Spinal cord (tissue), 10 donors: ENCODE measurements around the gene KIF22. TPM values are rescaled to one million over a fixed set of nuclear protein-coding genes. Genes with fewer than 3 reads are reported as not detected.
"Not testable (repeated sequence)": the region's sequence is repeated elsewhere in the genome, so short reads cannot be mapped to it uniquely, and the experiment has no call there.

Experiments used
- DNase-seq, 6 donors: peaks; one replicate each; pipeline versions ENCODE4 v3.0.0 to v3.0.0-alpha.2; 2013 to 2015; ENCODE audit warnings: low spot score in 6 of 6, low read depth in 4 of 6
- H3K27ac ChIP-seq: one replicate; pipeline ENCODE4 v1.5.1; 2013; ENCODE audit warnings: low read depth, low read length, control low read depth
- H3K27me3 ChIP-seq: one replicate; pipeline ENCODE4 v1.6.1; 2013; ENCODE audit warnings: low read length; ENCODE audit not compliant: control insufficient read depth, insufficient read depth
- H3K36me3 ChIP-seq: one replicate; pipeline ENCODE4 v1.6.1; 2013; ENCODE audit warnings: low read length; ENCODE audit not compliant: control insufficient read depth, insufficient read depth
- H3K4me1 ChIP-seq: one replicate; pipeline ENCODE4 v1.6.1; 2013; ENCODE audit warnings: low read length; ENCODE audit not compliant: control insufficient read depth, insufficient read depth
- H3K4me3 ChIP-seq: one replicate; pipeline ENCODE4 v1.5.1; 2013; ENCODE audit warnings: low read depth, low read length, control low read depth
- H3K9me3 ChIP-seq: one replicate; pipeline ENCODE4 v1.6.1; 2013; ENCODE audit warnings: low read length; ENCODE audit not compliant: control insufficient read depth, insufficient read depth
- whole genome bisulfite sequencing: methylation state at CpG from one replicate; pipeline ENCODE4 v1.1.5; 2013; ENCODE audit warnings: missing lambda C conversion rate; ENCODE audit not compliant: insufficient coverage; 5-methylcytosine and 5-hydroxymethylcytosine counted together
- polyA plus RNA-seq, 2 donors: library from polyadenylated mRNA; unstranded; fragments of 120-200 nt; gene quantifications; one replicate each; pipeline ENCODE4 v1.2.1, GENCODE V29; 2013; ENCODE audit not compliant: insufficient read length in 2 of 2
- total RNA-seq, 2 donors: library from RNA; depleted of rRNA in 1 of 2; stranded (reverse); fragments of 120-200 nt in 1 of 2; fragments of >200 nt in 1 of 2; gene quantifications; one replicate each; pipeline versions ENCODE4 v1.2.3 to v1.2.4, GENCODE V29; 2013 to 2014
- donor health status: healthy.

The KIF22 gene
- total and polyA plus RNA-seq, 4 donors: 30.2 to 56.4 (median 49.5) TPM

GRCh38 chr16:29765167-29766032 is 25.2 kb upstream of the KIF22 start:
- no peak for DNase-seq
- no peaks in the 10 kb centered on the region for H3K9me3 ChIP-seq
- WGBS: 69% methylated on average over 9 of the region's 15 CpGs

GRCh38 chr16:29766571-29766970 is 24.0 kb upstream of the KIF22 start:
- H3K27me3 ChIP-seq: no peaks in the 10 kb centered on the region
- no peaks in the 10 kb centered on the region for H3K9me3 ChIP-seq
- H3K36me3 ChIP-seq: no peaks in the 10 kb centered on the region
- no CpG with 5 or more reads among the region's 3 CpGs for WGBS
- no peak overlapping the region for H3K27ac ChIP-seq
- DNase-seq: no peak
- no peaks in the 10 kb centered on the region for H3K4me1 ChIP-seq
- H3K4me3 ChIP-seq: no peak overlapping the region

More at GRCh38 chr16:29765167-29766032, 25.2 kb upstream of the KIF22 start:
- Histone ChIP-seq H3K27ac (no peak overlapping the region), H3K4me1 (no peaks in the 10 kb centered on the region), H3K4me3 (no peak overlapping the region), H3K36me3 (no peaks in the 10 kb centered on the region), H3K27me3 (no peaks in the 10 kb centered on the region)

- H3K27me3 ChIP-seq: no peaks in the 10 kb centered on the region
- H3K4me1 ChIP-seq: no peaks in the 10 kb centered on the region
- H3K4me3 ChIP-seq: no peak overlapping the region
- no peak for DNase-seq
- WGBS: 100% methylated on average over 1 of the region's 3 CpGs
- no peaks in the 10 kb centered on the region for H3K36me3 ChIP-seq
- no peaks in the 10 kb centered on the region for H3K9me3 ChIP-seq
- no peak overlapping the region for H3K27ac ChIP-seq
These were observed 23.5 kb upstream of the KIF22 start for GRCh38 chr16:29767062-29767461.

GRCh38 chr16:29769507-29769906 is 21.0 kb upstream of the KIF22 start:
- H3K36me3 ChIP-seq: no peaks in the 10 kb centered on the region
- H3K4me1 ChIP-seq: no peaks in the 10 kb centered on the region
- H3K27ac ChIP-seq: no peak overlapping the region
- H3K27me3 ChIP-seq: no peaks in the 10 kb centered on the region
- H3K9me3 ChIP-seq: no peaks in the 10 kb centered on the region
- WGBS: 86% methylated on average over 2 of the region's 2 CpGs
- H3K4me3 ChIP-seq: no peak overlapping the region
- DNase-seq: no peak

- Histone ChIP-seq H3K4me3 (no peak overlapping the region), H3K27me3 (no peaks in the 10 kb centered on the region), H3K36me3 (no peaks in the 10 kb centered on the region), H3K9me3 (no peaks in the 10 kb centered on the region), H3K4me1 (no peaks in the 10 kb centered on the region), H3K27ac (no peak overlapping the region)
- DNase-seq: no peak
- WGBS: no CpG with 5 or more reads among the region's 7 CpGs
These were observed 20.2 kb upstream of the KIF22 start for GRCh38 chr16:29770250-29770929.

- not testable (repeated sequence) for H3K4me3 ChIP-seq, H3K27me3 ChIP-seq, H3K9me3 ChIP-seq, H3K36me3 ChIP-seq, H3K27ac ChIP-seq, DNase-seq, H3K4me1 ChIP-seq
- 72% methylated on average over 2 of the region's 7 CpGs for WGBS
These were observed 18.2 kb upstream of the KIF22 start for GRCh38 chr16:29772330-29772729.

- no peaks in the 10 kb centered on the region for H3K36me3 ChIP-seq
- WGBS: 74% methylated on average over 3 of the region's 5 CpGs
- no peak for DNase-seq
- H3K27me3 ChIP-seq: no peaks in the 10 kb centered on the region
- no peaks in the 10 kb centered on the region for H3K9me3 ChIP-seq
- no peak overlapping the region for H3K27ac ChIP-seq
- no peak overlapping the region for H3K4me3 ChIP-seq
- H3K4me1 ChIP-seq: no peaks in the 10 kb centered on the region
These were observed 15.8 kb upstream of the KIF22 start for GRCh38 chr16:29774730-29775129.

- DNase-seq: no peak
- Histone ChIP-seq H3K27ac (no peak overlapping the region), H3K27me3 (no peaks in the 10 kb centered on the region), H3K36me3 (no peaks in the 10 kb centered on the region), H3K4me3 (no peak overlapping the region), H3K4me1 (no peaks in the 10 kb centered on the region), H3K9me3 (no peaks in the 10 kb centered on the region)
- 85% methylated on average over 2 of the region's 4 CpGs for WGBS
These were observed 14.7 kb upstream of the KIF22 start for GRCh38 chr16:29775742-29776408.

- no peak within 1 kb of the TSS for H3K27ac ChIP-seq
- WGBS: 87% methylated on average over 6 of the region's 10 CpGs
- H3K9me3 ChIP-seq: no peaks in the 10 kb centered on the region
- no peak within 1 kb of the TSS for H3K4me3 ChIP-seq
- H3K27me3 ChIP-seq: no peaks in the 10 kb centered on the region
- no peaks in the 10 kb centered on the region for H3K36me3 ChIP-seq
- DNase-seq: no peak
- no peaks in the 10 kb centered on the region for H3K4me1 ChIP-seq
These were observed 12.8 kb upstream of the KIF22 start, which contains the start of gene ZG16 for GRCh38 chr16:29777576-29778350. Gene ZG16 (plus strand): TSS chr16:29778256. CDS start chr16:29779267, 1,011 bp downstream.
